Measurements from ENCODE around the gene OCA2.

- no peak for TF ChIP-seq EZH2phosphoT487 (IDR thresholded peaks at IDR 0.05; ENCODE audit: insufficient read depth, low read depth)
- TF ChIP-seq EZH2 (IDR thresholded peaks at IDR 0.05; ENCODE audit: insufficient read depth, poor library complexity, severe bottlenecking): no peak
These were observed 65.7 kb downstream of the OCA2 start for GRCh38 chr15:28033443-28033842.

All from GM23248 (cell line).